Measurements from ENCODE around the gene GSTM2.

GRCh38 chr1:109634292-109634691, 33.6 kb upstream of the GSTM2 start:
- TF ChIP-seq CTCF (IDR thresholded peaks at IDR 0.05) (no peak), POLR2A (IDR thresholded peaks at IDR 0.05) (no peak)
